Astrocyte of the cerebellum (primary cell): Measurements from ENCODE around the gene TMEM240.
"Not testable (repeated sequence)": the region's sequence is repeated elsewhere in the genome, so short reads cannot be mapped to it uniquely, and the experiment has no call there.

Experiments
- DNase-seq: peaks from one replicate; pipeline ENCODE4 v3.0.0-alpha.2; 2011; ENCODE audit warnings: low read depth
- H3K4me3 ChIP-seq: 2 replicates; pipeline ENCODE4 v1.5.1; 2011; ENCODE audit warnings: mild to moderate bottlenecking, low read depth, low read length, moderate library complexity
- in situ Hi-C: cut with HindIII; loops from 2 replicates; pipeline ENCODE4 v1.10.0; 2017; ENCODE audit warnings: low sequenced_read_pairs
- TF ChIP-seq, protein P1 (sequence below): IDR thresholded peaks from 2 replicates; pipeline ENCODE4 v1.5.1; 2012; ENCODE audit warnings: low read length, low read depth, moderate library complexity, mild to moderate bottlenecking; ENCODE audit errors: missing control alignments

Gene TMEM240

DNA sequence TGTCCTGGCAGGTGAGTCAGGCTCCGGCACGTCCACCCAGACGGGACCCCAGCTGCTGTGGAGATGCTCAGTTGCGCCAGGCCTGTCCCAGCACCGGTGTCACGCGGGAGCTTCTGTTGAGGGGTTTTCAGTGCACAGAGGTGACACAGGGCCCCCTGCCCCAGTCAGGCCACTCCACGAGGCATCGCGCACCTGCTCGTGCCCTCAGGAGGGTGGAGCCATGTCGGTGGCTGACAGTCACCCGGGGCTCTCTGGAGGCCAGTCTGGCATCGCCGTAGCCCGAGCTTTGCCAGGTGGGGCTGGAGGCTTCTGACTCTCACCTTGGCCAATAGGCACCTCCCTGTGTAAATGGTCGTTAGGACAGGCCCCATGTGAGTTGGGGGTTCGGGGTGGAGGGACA, 11.1 kb downstream of the TMEM240 start:
- in situ Hi-C loops = no loop called here

DNA sequence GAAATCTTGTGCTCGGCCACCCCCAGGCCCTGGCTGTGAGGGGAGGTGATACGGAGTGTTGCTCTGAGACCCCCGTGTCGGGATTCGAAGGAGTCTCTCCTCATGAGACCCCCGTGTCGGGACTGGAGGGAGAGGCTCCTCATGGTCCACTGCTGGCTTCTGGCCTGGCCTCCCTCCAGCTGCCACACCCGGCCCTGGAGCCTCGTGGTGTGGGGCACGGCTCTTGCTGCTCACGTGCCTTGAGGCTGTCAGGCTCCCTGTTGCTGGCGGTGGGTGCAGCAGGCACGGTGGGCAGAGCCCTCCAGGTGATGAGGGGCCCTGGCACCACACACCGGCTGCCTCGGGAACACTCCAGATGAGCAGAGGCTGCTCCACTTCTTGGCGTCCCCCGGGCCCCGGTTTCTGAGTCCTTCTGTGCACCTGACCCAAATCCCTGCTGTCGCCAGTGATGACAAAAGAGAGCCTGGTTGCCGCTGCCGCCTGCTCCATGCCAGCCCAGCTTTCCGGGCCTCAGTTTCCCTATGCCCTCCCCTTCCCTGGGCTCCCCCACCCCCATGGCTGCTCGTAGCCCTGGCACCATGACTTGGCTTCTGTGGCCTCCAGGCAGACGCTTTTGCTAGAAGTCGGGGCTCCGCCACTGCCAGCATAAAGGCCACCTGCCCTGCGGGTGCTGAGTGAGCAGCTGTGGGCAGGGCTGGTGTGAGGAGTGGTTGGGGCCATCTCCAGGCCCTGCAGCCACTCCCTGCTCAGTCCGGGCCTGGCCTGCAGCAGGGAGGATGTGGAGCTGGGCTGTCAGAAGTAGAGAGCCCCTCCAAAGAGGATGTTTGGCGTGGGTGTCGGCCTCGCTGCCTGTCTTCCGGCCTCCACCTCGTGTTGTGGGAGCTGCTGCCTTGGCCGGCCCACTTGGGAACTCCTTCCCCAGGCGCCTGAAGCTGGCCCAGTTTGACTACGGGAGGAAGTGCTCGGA, 11.8 kb downstream of the TMEM240 start:
- in situ Hi-C loops = no loop called here
- H3K4me3 ChIP-seq = no peak overlapping the region
- TF ChIP-seq, protein P1, sequence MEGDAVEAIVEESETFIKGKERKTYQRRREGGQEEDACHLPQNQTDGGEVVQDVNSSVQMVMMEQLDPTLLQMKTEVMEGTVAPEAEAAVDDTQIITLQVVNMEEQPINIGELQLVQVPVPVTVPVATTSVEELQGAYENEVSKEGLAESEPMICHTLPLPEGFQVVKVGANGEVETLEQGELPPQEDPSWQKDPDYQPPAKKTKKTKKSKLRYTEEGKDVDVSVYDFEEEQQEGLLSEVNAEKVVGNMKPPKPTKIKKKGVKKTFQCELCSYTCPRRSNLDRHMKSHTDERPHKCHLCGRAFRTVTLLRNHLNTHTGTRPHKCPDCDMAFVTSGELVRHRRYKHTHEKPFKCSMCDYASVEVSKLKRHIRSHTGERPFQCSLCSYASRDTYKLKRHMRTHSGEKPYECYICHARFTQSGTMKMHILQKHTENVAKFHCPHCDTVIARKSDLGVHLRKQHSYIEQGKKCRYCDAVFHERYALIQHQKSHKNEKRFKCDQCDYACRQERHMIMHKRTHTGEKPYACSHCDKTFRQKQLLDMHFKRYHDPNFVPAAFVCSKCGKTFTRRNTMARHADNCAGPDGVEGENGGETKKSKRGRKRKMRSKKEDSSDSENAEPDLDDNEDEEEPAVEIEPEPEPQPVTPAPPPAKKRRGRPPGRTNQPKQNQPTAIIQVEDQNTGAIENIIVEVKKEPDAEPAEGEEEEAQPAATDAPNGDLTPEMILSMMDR = no peak
- no peak for DNase-seq

More for the DNA sequence above, 11.1 kb downstream of the TMEM240 start:
- TF ChIP-seq, protein P1 = no peak
- no peak overlapping the region for H3K4me3 ChIP-seq
- no peak for DNase-seq

- H3K4me3 ChIP-seq = no peak overlapping the region
- in situ Hi-C loops = no loop called here
- no peak for DNase-seq
- TF ChIP-seq, protein P1 = no peak
Measured at GRCh38 chr1:1527092-1527816, 13.2 kb downstream of the TMEM240 start.

- in situ Hi-C loops, DNase-seq, H3K4me3 ChIP-seq: not testable (repeated sequence)
Measured at GRCh38 chr1:1526476-1526875, 13.9 kb downstream of the TMEM240 start.

DNA sequence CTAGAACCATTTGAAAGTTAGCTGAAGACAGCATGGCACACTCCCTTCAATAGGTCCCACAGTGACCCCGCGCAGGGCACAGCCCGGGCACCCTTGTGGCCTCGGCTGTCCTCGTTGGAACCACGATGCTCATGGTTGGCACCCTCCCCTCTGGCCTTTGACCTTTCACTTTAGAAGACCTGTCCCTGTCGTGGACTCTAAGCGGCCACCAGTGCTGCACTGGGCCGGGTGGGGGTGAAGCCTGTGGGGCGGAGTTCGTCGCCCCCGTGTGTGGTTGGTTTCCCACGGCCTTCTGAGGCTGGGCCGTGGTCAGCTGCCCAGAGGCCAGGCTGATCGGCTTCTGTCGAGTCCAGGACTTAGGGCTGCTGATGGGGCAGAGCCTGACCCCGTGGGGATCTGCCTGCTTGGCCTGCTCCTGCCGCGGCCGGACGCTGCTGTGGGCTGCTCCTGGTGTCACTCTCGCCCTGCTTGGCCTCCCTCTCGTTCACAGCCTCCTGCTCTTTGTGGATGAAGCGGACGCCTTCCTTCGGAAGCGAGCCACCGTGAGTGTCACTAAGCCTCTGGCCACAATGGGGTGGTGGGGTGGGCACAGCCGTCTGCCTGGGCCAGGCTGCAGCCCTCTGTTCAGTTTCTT, 15.6 kb downstream of the TMEM240 start:
- in situ Hi-C loops, H3K4me3 ChIP-seq, DNase-seq: not testable (repeated sequence)

DNA sequence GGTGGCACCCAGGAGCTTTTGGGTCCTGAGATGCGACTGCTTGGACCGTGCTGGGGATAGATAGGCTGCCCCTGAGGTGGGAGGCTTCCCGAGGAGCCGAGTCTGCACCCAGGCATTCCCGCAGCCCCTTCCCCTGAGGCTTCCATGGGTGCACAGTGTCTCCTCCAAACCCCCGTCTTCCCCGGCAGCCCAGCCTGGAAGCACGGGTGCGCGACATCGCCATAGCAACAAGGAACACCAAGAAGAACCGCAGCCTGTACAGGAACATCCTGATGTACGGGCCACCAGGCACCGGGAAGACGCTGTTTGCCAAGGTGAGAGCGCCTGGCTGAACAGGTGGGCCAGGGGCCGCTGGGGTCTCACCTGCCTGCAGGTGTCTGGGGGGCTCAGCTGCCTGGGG, 16.8 kb downstream of the TMEM240 start:
- H3K4me3 ChIP-seq, DNase-seq, in situ Hi-C loops: not testable (repeated sequence)

DNA sequence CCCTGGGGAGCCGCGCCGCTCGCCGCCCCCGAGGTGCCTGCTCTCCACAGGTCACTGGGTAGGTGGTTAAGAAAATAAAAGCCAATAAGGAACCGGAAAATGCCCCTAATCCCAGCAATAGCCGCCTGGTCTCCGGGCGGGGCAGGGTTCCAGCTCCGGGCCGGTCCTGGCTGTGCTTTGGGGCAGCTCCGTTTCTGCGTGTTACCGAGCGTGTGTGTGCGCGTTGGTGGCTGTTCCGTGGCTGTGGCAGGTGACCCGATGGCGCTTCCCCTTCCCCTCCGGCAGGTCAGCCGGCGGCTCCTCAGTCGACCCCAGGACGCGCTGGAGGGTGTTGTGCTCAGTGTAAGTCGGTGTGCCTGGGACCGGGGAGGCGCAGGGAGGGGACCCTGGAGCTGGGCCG, 17.2 kb downstream of the TMEM240 start:
- DNase-seq, in situ Hi-C loops, H3K4me3 ChIP-seq: not testable (repeated sequence)

GRCh38 chr1:1522536-1522935, 17.9 kb downstream of the TMEM240 start:
- in situ Hi-C loops, H3K4me3 ChIP-seq, DNase-seq: not testable (repeated sequence)

- in situ Hi-C loops = no loop called here
- TF ChIP-seq, protein P1 = no peak
Measured at GRCh38 chr1:1521331-1521730, 19.1 kb downstream of the TMEM240 start.

DNA sequence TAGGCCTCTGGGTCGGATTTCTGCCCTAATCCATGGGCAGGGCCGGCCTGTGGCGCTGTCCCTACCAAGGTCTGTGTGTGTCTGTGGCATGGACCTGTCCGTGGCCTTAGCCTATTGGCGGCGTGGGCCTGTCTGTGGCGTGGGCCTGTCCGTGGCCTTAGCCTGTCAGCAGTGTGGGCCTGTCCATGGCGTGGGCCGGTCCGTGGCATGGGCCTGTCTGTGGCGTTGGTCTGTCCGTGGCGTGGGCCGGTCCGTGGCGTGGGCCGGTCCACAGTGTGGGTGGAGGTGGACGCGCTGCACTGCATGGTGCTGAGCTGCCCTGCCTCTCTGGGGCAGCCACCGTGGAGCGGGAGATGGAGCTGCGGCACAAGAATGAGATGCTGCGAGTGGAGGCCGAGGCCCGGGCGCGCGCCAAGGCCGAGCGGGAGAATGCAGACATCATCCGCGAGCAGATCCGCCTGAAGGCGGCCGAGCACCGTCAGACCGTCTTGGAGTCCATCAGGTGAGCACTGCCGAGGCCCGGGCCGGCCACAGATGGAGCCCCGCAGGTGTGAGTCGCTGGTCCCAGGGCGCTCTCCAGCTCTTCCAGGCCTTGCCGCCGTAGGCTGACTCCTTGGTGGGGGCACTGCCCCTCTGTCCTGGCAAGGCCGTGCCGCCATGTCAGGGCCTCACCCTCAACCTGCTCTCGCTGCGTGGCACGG, 20.5 kb downstream of the TMEM240 start:
- H3K4me3 ChIP-seq, in situ Hi-C loops, DNase-seq: not testable (repeated sequence)

More at GRCh38 chr1:1521331-1521730, 19.1 kb downstream of the TMEM240 start:
- no peak for DNase-seq
- H3K4me3 ChIP-seq = no peak overlapping the region

- H3K4me3 ChIP-seq, DNase-seq, in situ Hi-C loops: not testable (repeated sequence)
Measured at GRCh38 chr1:1518621-1519007, 21.8 kb downstream of the TMEM240 start.
